ENCODE measurements around the gene MGLL.

DNA sequence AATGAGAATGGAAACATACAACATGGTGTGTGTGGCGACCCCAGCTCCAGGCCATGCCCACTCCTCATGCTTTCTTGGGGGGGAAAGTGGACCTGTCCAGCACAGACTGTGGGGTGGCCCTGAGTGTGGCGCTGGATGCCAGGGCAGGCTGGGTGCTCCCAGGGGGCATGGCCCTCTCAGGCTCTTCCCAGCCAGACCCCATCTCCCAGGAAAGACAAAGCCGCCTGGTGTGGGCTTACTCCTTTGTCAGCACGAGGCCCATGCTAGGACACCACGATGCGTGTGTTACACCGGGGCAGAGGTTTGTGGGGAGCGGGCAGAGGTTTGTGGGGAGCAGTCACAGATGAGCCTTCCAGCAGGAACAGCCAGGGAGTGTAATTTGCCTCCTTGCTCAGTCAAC is 81.1 kb downstream of the MGLL start:
- TF ChIP-seq POLR2AphosphoS5 (IDR thresholded peaks at IDR 0.05), result no peak
- TF ChIP-seq, protein P1, sequence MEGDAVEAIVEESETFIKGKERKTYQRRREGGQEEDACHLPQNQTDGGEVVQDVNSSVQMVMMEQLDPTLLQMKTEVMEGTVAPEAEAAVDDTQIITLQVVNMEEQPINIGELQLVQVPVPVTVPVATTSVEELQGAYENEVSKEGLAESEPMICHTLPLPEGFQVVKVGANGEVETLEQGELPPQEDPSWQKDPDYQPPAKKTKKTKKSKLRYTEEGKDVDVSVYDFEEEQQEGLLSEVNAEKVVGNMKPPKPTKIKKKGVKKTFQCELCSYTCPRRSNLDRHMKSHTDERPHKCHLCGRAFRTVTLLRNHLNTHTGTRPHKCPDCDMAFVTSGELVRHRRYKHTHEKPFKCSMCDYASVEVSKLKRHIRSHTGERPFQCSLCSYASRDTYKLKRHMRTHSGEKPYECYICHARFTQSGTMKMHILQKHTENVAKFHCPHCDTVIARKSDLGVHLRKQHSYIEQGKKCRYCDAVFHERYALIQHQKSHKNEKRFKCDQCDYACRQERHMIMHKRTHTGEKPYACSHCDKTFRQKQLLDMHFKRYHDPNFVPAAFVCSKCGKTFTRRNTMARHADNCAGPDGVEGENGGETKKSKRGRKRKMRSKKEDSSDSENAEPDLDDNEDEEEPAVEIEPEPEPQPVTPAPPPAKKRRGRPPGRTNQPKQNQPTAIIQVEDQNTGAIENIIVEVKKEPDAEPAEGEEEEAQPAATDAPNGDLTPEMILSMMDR (IDR thresholded peaks at IDR 0.05), result no peak
- no peak for TF ChIP-seq POLR2A (IDR thresholded peaks at IDR 0.05)

Data from suprapubic skin (tissue), 4 donors.